AML-193 (cell line): ENCODE data around the gene PWWP2B.

ENCODE experiments used
- DNase-seq, 2 experiments: peaks; one replicate each; lab custom pipeline; 2025; lab: John Stamatoyannopoulos, UW

PWWP2B gene

DNA sequence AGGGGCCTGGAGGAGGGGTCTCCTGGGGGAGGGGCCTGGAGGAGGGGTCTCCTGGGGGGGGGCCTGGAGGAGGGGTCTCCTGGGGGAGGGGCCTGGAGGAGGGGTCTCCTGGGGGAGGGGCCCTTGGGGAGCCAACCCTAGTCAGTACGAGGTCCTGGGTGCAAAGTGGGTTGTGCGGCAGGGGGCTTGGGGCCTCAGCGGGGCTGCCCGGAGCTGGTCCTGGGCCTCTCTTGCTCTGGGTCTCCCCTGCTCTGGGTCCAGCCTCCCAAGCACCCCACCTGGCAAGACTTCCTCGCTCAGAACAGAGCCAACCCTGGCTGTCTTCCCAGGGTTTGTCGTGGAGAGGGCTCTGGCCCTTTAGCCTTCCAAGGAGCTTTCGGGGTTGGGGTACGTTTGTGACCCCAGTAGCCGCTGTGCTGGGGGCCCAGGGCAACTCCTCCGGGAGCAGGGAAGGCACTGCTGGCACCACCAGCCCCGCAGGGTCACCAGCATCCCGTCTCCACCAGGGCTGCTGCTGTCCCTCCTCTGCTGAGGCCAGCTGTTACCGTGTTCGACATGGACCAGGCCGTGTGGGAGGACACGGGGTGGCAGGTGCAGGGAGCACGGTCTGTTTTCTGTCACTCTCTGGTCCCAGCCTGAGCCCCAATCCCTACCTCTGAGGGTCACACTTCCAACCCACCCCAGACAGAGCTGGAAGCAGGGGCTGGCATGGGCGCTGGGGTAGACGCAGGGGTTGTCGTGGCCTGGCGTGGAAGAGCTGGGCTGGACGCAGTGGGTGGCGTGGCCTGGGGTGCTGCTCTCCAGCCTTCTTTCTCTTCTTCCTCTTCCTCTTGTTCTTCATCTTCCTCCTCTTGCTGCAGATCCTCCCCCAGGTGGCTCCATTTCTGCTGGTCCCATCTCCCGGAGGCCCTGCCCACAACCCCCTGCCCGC is 22.8 kb downstream of the PWWP2B start:
- DNase-seq, result no peak

DNA sequence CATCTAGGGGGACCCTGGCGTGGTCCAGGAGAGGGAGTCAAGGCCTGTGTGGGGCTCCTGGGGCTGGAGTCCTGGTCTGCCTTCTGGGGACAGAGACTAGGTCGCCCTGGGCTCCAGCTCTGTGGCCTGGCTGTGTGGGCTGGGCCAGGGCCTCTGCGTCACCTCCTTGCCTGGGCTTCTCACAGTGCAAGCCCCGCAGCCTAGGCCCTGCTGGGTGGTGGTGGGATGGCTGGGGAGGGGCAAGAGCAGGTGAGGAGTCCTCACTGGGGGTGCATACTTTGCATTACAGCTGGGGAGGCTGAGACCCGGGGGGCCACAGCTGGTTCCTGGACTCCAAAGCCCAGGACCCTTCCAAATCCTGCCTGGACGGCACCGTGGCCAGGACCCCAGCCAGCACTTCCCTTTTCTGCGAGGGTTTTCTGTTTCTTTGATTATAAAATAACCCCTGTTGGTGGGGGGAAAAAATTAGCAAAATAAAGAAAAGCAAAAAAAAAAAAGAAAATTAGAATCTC is 23.5 kb downstream of the PWWP2B start:
- DNase-seq, result peak; percentile 39 to 41

DNA sequence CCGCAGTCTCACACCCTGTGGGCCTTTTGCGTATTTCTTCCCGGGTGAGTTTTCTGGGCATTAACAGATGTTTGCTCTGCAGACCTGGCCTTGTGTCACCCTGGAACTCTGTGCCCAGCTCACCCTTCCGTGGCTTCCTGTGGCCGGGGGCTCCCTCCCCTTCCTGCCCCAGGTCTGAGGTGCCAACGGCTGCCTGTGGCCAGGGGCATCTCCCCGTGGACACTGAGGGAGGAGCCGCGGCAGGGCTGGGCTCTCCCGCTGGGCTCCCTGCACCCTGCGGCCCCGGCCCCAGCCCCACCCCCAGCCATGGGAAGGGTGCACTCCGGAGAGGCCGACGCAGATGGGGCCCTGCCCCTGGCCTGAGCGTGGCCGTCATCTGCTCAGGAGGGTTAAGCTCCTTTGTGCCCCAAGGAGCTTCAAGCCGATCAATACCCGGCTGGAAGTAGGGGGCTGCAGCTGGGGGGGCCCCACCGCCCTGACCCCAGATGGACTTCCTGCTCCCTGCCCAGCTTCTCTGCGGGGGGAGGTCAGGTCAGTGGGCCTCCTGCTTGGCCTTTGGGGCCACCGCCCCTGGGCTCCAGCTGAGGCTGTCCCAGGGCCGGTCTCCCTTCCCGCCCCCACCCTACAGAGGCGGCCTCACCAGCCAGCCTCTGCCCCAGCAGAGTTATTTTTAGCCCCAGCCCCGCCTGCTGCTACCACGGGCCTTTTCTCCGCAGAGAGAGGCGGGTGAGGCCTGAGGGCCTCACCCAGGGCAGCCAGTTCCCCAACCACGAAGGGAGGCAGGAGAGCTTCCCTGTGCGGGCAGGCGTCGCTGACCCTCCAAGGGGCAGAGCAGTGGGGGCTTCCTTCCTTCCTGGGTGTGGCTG is 24.2 kb downstream of the PWWP2B start:
- peak; percentile 80 to 87 for DNase-seq

DNA sequence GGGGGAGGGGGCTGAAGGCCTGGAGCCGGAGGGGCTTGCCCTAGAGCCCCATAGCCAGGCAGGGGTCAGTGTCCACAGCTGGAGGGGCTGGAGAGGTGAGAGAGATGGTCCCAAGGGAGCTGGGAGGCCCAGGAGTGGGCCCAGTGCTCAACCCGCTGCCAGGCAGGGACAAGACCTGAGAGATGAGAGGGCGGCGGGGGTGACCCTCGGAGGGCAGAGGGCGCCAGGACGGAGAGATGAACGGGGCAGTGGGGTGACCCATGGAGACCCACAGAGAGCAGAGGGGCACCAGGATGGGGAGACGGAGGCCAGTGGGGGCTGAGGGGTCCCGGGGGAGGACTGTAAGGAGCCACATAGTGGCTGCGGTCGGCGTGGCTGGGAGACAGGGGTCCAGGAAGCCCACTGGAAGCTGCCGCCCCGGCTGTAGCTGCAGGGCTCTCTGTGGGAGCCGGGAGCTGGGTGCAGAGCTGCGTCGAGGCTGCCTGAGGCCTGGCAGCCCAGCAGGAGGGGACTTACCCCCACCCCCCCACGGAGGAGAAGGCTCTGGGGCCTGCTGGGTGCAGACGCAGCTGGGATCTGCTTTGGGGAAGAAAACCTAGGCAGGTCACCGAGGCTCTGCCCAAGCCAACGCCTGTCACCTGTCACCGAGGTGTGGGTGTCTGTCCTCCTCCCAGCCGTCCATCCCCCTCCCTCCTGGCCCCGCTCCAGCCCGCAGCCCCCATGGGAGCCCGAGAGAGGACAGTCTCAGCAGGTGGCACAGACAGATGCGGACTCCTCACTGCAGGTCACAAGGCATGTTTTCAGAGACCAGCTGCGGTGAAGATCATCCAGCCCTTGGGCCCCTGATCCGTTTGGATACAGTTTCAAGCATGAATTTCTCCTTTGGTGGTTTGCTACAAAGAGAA is 25.1 kb downstream of the PWWP2B start:
- DNase-seq, result no peak

DNA sequence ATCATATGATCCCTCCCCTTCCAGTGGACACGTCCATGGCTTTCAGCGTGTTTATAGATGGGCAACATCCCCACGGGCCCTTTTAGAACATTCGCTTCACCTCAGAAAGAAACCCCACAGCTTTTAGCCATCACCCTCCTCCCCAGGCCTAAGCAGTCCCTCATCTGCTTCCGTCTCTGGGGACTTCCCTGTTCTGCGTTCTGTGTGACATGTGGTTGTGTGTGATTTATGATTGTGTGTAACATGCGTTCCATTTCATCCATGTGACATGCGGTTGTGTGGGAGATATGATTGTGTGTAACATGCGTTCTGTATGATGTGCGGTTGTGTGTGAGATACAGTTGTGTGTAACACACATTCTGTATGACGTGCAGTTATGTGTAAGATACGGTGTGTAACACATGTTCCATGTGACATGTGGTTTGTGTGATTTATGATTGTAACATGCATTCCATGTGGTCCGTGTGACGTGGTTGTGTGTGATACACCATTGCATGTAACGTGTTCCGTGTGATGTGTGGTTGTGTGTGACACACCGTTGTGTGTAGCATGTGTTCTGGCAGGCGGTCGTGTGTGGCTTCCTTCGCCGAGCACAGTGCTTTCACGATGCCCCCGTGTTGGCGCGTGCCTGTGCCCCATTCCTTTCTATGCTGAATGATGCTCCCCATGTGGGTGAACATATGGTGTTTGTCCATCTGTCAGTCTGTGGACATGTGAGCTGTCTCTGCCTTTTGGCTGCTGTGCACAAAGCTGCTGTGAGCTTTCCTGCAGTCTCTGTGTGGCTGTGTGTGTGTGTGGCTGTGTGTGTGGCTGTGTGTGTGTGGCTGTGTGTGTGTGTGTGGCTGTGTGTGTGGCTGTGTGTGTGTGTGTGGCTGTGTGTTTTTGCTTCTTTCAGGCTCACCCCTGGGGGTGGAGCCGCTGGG is 26.2 kb downstream of the PWWP2B start:
- peak in 1 of 2 experiments; percentile 4 for DNase-seq

DNA sequence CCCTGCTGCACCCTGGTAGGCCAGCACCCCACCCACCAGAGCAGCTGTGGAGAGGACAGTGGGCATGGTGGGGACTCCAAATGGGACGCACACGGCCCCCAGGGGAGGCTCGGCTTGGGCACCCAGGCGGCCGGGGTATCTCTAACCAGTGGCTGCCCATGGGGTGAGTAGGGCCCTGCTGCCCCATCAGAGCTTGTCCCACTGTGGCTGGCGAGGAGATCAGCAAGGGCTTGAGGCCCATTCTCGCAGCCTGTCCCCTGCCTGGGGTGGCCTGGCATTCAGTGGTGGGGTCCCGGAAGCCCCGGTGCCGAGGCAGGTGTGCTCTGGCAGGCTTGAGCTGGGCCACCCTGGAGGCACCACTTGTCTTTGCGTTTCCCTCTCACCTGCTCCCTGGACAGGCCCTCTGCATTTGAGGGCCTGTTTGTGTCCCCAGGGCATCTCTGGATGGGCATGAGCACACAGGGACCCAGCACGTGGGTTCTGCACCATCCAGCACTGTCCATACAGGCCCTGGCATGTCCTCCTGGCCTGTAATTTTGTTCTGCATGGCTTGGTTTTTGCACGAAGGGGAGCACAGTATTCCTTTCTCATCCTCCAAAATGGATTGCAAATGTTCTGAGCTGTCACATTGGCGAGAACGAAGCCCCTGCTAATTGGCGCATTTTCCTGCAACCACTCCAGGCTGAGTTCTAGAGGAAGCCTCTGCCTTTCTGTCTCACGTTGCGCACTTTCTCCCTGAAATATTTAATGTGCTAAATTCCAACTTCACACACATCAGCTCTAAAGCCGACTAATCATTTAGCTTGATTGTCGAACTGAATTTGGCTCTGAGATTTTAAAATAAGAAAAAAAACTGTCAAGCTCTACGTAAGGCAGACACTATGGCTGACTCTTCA is 27.2 kb downstream of the PWWP2B start:
- DNase-seq, result no peak

DNA sequence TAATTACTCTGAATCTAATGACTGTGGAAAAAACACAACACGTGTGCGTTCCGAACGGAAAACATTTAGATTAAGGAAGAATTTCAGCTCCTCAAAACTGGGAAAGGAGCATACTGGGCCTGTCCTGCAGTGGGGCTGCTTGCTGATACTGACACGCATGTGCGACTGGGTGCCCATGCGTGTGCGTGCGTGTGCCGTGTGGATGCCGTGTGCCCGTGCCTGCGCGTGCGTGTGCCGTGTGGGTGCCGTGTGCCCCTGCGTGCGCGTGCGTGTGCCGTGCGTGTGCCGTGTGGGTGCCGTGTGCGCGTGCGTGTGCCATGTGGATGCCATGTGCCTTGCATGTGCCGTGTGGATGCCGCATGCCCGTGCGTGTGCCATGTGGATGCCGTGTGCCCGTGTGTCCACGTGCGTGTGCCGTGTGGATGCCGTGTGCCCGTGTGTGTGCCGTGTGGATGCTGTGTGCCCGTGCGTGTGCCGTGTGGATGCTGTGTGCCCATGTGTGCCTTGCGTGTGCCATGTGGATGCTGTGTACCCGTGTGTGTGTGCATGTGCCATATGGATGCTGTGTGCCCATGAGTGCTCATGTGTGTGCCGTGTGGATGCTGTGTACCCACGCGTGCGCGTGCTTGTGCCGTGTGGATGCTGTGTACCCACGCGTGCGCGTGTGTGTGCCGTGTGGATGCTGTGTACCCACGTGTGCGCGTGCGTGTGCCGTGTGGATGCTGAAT is 28.2 kb downstream of the PWWP2B start:
- DNase-seq, result no peak

DNA sequence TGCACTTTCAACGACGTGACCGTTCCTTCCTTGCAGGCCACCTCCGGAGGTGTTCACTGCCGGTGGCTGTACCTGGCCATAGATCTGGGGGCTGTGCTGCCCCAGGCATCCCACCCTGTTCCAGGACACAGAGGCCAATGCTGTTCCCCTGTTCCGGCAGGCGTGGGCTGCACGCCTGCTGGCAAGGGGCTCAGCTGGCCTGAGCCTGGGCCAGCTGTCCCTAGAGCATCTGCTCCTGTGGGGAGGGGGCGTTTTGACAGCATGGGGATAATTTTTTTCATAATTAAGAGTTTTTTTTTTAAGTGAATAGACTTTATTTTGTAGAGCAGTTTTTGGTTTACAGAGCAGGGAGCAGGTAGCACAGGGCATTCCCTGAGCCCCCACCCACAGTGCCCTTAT is 28.8 kb downstream of the PWWP2B start:
- DNase-seq, result no peak

DNA sequence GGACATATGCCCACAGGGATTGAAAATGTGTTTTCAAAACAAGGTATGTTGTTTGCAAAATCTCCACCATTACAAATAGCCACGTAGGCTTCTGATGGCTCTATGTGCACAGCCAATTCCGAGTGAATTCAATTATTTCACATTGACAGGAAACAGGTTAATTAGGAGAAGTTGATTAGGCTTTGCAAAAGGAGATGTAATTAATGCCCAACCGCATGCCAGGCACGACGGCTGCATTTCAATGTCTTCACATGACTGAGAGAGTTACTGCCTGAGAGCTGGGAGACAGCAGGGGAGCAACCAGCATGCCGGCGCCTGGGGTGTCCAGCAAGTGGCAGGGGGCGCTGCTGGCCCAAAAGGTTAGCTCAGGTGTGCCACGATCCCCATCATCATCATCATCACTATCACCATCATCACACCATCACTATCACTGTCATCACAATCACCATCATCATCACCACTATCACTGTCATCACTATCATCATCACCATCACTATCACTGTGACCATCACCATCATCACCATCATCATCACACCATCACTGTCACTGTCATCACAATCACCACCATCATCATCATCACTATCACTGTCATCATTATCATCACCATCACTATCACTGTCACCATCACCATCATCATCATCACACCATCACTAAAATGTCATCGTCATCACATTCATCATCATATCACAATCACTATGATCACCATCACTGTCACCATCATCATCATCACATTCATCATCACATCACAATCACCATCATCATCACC is 30.2 kb downstream of the PWWP2B start:
- no peak for DNase-seq

DNA sequence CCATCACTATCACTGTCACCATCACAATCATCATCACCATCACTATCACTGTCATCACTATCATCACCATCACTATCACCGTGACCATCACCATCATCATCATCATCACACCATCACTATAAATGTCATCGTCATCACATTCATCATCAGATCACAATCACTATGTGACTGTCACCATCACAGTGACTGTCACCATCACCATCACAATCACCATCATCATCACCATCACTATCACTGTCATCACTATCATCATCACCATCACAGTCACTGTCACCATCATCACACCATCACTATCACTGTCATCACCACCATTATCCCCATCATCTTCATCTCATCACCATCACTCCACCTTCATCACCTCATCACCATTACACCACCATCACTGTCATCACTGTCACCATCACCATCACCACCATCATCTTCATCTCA is 31.0 kb downstream of the PWWP2B start:
- DNase-seq, result no peak

DNA sequence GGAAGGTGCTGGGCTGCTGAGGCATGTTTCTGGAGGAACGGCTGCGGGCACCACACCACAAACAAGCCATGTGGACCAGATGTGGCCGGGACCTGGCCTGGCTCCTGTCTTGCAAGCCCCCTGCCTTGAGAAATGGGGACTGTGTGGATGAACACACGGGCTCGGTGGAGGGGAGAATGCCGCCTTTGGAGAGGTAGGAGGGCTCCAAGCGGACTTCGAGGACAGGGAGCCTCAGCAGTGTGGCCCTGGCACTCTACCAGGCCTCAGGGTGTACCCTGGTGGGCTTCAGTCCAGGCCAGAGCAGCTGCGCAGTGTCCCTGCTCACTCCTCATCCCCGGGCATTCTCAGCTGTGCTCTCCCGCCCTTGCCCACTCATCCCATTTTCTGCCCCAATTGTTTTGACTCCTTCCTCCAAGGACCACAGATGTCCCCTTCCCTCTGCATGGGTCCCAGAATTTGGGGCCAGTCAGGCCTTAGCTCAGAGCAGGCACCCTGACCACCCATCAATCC is 31.5 kb downstream of the PWWP2B start:
- DNase-seq, result no peak

DNA sequence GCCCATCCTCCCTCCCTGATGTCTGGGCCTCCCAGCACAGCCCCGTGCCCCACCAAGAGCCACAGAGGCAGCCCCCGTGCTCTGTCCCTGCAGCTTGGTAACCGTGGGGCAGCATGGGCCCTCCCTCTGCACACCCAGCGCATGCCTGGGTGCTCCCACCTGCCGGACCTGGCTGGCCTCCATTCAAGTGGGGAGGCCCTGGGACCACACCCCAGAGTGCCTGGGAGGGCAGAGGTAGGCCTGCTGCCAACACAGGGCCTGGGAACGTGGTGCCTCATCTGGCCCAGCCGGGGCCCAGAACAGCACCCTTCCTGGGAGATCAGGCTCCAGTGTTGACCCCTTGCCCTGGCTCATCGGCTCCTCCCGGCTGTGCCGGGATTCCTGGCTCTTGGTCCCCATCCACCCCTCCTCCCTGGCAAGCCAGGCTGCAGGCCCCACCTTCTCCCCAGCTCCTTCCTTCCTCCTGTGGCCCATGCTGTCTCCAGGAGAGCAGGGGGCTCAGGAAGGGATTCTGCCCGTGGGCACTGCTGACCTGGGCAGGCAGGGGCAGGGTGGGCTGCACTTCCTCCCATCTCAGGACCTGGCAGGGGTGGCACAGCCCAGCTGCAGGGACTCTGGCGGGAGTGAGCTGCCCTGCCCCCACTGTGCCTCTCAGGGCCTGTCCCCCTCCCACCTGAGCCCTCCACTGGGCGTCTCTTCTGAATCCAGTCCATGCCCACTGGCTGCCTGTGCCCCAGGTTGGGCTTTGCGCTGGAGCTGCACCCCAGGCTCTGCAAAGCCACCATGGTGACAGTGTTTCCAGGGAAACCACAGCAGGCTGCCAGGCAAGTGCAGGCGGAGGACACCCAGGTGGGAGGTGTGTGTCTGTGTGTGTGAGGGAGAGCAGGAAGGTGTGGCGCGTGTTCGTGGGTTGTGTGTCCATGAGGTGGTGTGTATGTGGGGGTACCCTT is 32.6 kb downstream of the PWWP2B start:
- DNase-seq, result no peak

DNA sequence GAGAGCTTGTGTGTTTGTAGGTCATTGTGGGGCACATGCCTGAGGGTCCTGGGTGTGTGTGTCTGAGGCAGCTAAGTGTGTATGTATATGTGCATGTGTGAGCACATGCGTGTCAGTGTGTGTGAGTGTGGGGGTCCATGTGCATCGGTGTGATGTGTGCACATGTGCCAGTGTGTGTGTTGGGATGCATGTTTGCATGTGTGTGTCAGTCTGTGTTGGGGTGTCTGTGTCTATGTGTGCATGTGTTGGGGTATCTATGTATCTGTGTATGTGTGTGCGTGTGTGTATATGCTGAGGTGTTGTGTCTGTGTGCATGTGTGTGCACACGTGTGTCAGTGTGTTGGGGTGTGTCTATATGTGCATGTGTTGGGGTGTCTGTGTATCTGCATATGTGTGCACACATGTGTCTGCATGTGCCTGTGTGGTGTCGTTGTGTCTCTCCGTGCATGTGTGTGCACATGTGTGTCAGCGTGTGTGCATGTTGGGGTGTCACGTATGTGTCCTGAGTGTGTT is 33.3 kb downstream of the PWWP2B start:
- no peak for DNase-seq

DNA sequence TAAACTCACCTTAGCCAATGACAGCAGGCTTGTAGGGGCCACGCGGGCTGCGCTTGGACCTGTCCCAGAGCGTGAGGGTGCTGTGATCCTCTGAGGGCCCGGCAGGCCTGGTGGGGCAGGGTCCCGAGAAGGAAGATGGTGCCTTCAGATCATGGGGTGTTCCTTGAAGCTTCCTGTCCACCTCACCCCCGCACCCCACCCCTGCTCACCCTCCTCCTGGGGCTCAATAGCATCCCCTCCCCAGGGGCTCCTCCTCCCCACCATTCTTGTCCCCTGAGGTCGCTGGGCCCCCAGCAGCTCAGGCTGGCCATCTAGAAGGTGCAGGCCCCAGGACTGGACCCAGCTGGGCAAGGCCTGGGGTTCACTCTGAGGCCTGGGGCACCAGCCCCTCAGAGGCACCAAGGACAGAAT is 33.9 kb downstream of the PWWP2B start:
- no peak for DNase-seq

DNA sequence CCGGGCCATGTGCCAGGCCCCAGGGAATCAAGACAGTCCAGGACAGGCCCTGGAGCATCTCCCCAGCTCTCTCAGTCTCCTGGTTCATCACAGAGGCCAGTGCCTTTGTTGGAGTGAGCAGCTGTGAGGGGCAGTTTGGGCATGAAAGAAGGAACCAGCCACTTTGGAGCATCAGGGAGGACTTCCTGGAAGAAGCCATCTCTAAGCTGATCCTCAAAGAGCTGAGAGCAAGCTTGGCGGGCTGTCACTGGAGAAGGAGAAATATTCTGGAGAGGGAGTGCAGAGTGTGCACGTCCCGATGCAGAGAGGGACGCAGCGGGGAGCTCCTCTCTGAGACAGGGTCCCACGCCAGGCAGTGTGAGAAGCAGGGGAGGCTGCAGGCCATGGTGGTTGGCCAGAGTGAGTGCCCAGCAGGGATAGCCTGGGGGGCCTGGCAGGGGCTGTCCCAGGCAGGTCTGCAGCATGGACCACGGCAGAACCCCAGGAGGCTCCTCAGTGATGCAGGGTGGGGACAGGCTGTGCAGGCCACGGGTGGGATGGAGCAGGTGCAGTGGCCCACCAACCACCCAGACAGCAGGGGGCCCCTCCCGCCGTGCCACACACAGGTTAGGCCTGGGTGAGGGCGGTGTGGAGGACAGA is 34.7 kb downstream of the PWWP2B start:
- no peak for DNase-seq

DNA sequence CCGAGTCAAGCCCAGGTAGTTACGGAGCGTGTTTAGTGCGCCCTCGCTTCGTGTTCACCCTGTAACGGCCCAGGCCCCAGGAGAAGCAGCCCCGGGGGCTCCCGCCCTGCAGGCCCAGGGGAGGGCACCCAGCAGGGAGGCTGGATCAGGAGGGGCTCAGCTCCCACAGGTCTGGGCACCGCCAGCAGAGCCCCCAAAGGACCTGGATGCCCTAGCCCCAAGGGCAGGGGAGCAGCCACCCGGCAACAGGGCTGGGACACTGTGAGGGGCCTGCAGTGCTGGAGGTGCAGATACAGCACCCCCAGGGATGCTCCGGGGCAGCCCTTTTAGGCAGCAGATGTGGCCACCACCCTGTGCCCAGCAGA is 35.2 kb downstream of the PWWP2B start:
- no peak for DNase-seq
